A549 (cell line): Measurements from ENCODE around the gene ELL3. TPM values are rescaled to one million over a fixed set of nuclear protein-coding genes. Genes with fewer than 3 reads are reported as not detected.
A peak's percentile ranks its signal among the peaks of the same experiment; 100 is the strongest.
"Not testable (repeated sequence)": the region's sequence is repeated elsewhere in the genome, so short reads cannot be mapped to it uniquely, and the experiment has no call there.

ENCODE experiments used
- ATAC-seq, 2 experiments: fragments of 200-7000 bp in 1 of 2; fragments of >200 bp in 1 of 2; cut with Nextera tagmentation in 1 of 2; cut with Tn5 transposase in 1 of 2; 3 replicates each; pipeline versions ENCODE4 v1.8.0 to v1.9.1; 2018 to 2020; ENCODE audit warnings: mild to moderate bottlenecking in 1 of 2, moderate library complexity in 1 of 2
- CTCF ChIA-PET: fragments of 300-600 bp; sonication (Branson Sonifier 250); formaldehyde crosslinking; extraction: SDS; loops from one replicate; lab custom pipeline; 2021; ENCODE audit warnings: antibody characterized with exemption, inconsistent platforms; lab: Yijun Ruan, JAX
- POLR2A ChIA-PET: fragments of 350-600 bp; formaldehyde crosslinking; extraction: SDS; loops from one replicate; lab custom pipeline; 2021; ENCODE audit warnings: antibody characterized with exemption, inconsistent platforms; lab: Yijun Ruan, JAX
- DNase-seq, 2 experiments: peaks; one replicate each; pipeline versions ENCODE4 v3.0.0 to v3.0.0-alpha.2; 2011 to 2016; ENCODE audit warnings: low read depth in 1 of 2, low spot score in 1 of 2
- FAIRE-seq: peaks from 2 replicates; lab custom pipeline; 2011; peaks lifted over from hg19 to GRCh38; lab: Jason Lieb, UNC
- H3K27ac ChIP-seq, 2 experiments: fragments of >200 bp; sonication (Bioruptor Twin); formaldehyde crosslinking; 3 replicates each; pipeline ENCODE4 v1.5.1; 2016 to 2017
- H3K4me1 ChIP-seq: fragments of >200 bp; sonication (Bioruptor Twin); formaldehyde crosslinking; 3 replicates; pipeline ENCODE4 v1.6.1; 2016
- H3K4me2 ChIP-seq: fragments of >200 bp; sonication (Bioruptor Twin); formaldehyde crosslinking; 3 replicates; pipeline ENCODE4 v1.6.1; 2016
- H3K4me3 ChIP-seq: fragments of >200 bp; sonication (Bioruptor Twin); formaldehyde crosslinking; 3 replicates; pipeline ENCODE4 v1.5.1; 2016
- H3K9me3 ChIP-seq: fragments of >200 bp; sonication (Bioruptor Twin); formaldehyde crosslinking; 3 replicates; pipeline ENCODE4 v1.6.1; 2016
- BHLHE40 ChIP-seq: IDR thresholded peaks from 2 replicates; pipeline ENCODE4 v1.6.1; 2012; ENCODE audit warnings: low read depth, low read length, inconsistent platforms
- CEBPB ChIP-seq, 2 experiments: fragments of >200 bp in 1 of 2; sonication (Bioruptor Twin) in 1 of 2; formaldehyde crosslinking in 1 of 2; IDR thresholded peaks; 2 replicates each; pipeline ENCODE4 v1.6.1; 2012 to 2016
- EP300 ChIP-seq, 2 experiments: fragments of >200 bp; sonication (Bioruptor Twin); formaldehyde crosslinking; IDR thresholded peaks; 2 replicates in 1 of 2; 3 replicates in 1 of 2; pipeline ENCODE4 v1.6.1; 2016 to 2017
- HDAC2 ChIP-seq: fragments of 200-600 bp; sonication (generic); IDR thresholded peaks from 2 replicates; pipeline ENCODE4 v1.6.1; 2016
- HOXA7 ChIP-seq: fragments of 250-450 bp; sonication (Bioruptor Pico); IDR thresholded peaks from 2 replicates; pipeline ENCODE4 v1.5.0; 2020; ENCODE audit warnings: mild to moderate bottlenecking, moderate library complexity
- HOXB5 ChIP-seq: fragments of 250-450 bp; sonication (Bioruptor Pico); IDR thresholded peaks from 2 replicates; pipeline ENCODE4 v1.5.0; 2020; ENCODE audit warnings: mild to moderate bottlenecking, moderate library complexity
- NFE2L2 ChIP-seq: fragments of 150-350 bp; conservative IDR thresholded peaks from 2 replicates; pipeline ENCODE4 v1.6.1; 2014; ENCODE audit warnings: low read length
- NR3C1 ChIP-seq: fragments of >200 bp; sonication (Bioruptor Twin); formaldehyde crosslinking; IDR thresholded peaks from 3 replicates; pipeline ENCODE4 v1.6.1; 2017
- PHF8 ChIP-seq: fragments of 200-600 bp; sonication (generic); IDR thresholded peaks from 2 replicates; pipeline ENCODE4 v1.6.1; 2016; ENCODE audit warnings: low read depth, mild to moderate bottlenecking, antibody characterized with exemption, moderate library complexity, borderline replicate concordance
- POLR2A ChIP-seq: IDR thresholded peaks from 2 replicates; pipeline ENCODE4 v1.6.1; 2012; ENCODE audit warnings: mild to moderate bottlenecking, low read length
- RFX5 ChIP-seq: fragments of 450-650 bp; IDR thresholded peaks from 2 replicates; pipeline ENCODE4 v1.7.1; 2014; ENCODE audit warnings: antibody characterized with exemption, mild to moderate bottlenecking, moderate library complexity
- ZC3H11A ChIP-seq: fragments of 450-650 bp; IDR thresholded peaks from 2 replicates; pipeline ENCODE4 v1.6.1; 2014; ENCODE audit warnings: antibody characterized with exemption, mild to moderate bottlenecking
- ZFP36 ChIP-seq: fragments of 450-650 bp; IDR thresholded peaks from 2 replicates; pipeline ENCODE4 v1.6.1; 2014; ENCODE audit warnings: borderline replicate concordance; ENCODE audit not compliant: partially characterized antibody
- WGBS: methylation state at CpG from one replicate; pipeline ENCODE4 v1.1.6; 2017; ENCODE audit errors: missing lambda C conversion rate; 5-methylcytosine and 5-hydroxymethylcytosine counted together
- polyA plus RNA-seq, 4 experiments: library from polyadenylated mRNA; depleted of rRNA in 3 of 4; stranded (reverse); fragments of >200 nt; fragmentation: RNase III in 1 of 4; extraction: RNeasy Plus Mini Kit Qiagen cat#74134 plus additional on column Dnase treatment in 1 of 4; gene quantifications; 2 replicates in 3 of 4; 3 replicates in 1 of 4; pipeline ENCODE4 v1.2.3, GENCODE V29; 2011 to 2017
- TF ChIP-seq, protein P1 (sequence below): IDR thresholded peaks from 2 replicates; pipeline ENCODE4 v1.6.1; 2012; ENCODE audit warnings: low read depth, borderline replicate concordance
- TF ChIP-seq, protein P2 (sequence below): fragments of 250-450 bp; sonication (Bioruptor Pico); IDR thresholded peaks from 2 replicates; pipeline ENCODE4 v1.5.0; 2021; ENCODE audit warnings: mild to moderate bottlenecking, moderate library complexity, borderline replicate concordance

The ELL3 gene
- polyA plus RNA-seq, 2 of the 4 experiments (the other 2 are of a cell fraction) = 1.4 to 2.1 TPM

DNA sequence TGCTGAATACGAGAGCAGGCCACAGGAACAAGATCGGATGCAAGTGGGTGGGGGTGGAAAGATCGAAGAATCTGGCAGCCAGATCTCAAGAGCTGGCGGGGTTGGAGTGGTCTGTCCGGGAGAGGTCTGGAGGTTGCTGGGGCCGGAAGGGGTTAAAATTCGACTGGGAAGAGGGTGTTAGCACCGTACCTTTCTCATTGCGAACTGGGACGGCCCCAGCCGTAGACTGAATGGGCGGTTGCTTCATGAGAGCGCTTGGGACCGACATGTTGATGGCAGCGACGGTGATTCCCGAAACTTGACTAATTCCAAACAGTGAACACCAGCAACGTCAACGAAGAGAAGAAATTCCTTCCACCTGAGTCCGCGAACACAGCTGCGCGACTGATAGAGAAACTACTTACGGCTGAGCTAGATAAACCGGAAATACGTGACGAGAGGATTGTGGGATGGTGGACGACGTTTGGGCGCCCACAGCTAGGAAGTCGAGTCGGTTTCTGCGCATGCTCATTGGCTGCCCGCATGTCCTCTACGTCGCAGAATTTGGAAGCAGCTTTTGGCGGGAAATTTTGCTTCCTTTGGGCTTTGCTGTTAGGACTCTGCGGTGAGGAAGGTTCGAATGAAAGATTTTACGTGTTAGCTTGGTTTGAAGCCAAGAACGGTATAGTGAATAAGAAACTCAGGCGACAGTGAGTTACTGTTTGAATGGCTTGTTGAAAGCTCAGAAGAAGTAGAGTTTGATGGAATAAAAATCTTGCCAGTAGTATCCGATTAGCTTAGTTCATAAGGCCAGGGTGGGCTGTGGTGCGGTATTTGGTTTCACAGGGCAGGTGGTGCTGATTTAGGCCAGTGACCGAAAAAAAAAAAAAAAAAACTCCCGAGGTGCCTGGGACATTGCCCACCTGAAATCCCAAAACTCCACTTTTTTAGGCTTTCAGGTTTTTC is 47.8 kb upstream of the ELL3 start, which contains the start of gene MFAP1 (continued):
- no peak for TF ChIP-seq NFE2L2
- 0 out of 2 replicates have a peak, but pooled peaks have one; percentile 21 for TF ChIP-seq RFX5
- peak; percentile 67; the same call in 1 of the 2 replicates for TF ChIP-seq PHF8
- TF ChIP-seq HDAC2 = no peak
- TF ChIP-seq BHLHE40 = no peak
- TF ChIP-seq EP300 (IDR thresholded peaks at IDR 0.05) = no peak
- peak; percentile 66 for TF ChIP-seq POLR2A
- TF ChIP-seq NR3C1 = no peak
- no peak for TF ChIP-seq ZFP36
- no peak for TF ChIP-seq CEBPB (IDR thresholded peaks at IDR 0.05)

DNA sequence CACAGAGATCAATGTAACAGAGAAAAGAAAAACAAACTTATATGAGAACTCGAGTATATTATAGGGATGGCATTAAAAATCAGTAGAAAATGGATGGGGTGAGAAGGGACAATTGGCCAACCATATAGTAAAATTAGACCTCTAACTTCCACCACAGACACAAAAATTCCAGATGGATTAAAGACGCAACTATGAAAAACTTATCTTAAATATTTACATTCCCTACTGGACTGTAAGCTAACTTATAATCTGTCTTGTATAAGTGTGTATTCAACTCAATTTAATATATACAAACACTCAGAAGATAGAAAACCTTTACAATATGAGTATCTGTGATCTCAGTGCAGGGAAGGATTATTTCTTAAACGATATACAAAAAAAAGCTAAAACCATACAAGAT is 44.7 kb upstream of the ELL3 start:
- ChIA-PET POLR2A (no interaction called here), CTCF (interaction anchor here (0.8 to 1.2 kb wide), 4 partner anchors 9 to 29 kb away, joined by 3 to 4 read pairs (median 3); partner anchors contain the start of gene HYPK)
- ATAC-seq (no peak), DNase-seq (no peak), FAIRE-seq (no peak)
- Histone ChIP-seq H3K27ac (no peak overlapping the region), H3K4me2 (0 out of 3 replicates have a peak overlapping the region, but pooled peaks have one; percentile 13), H3K4me1 (peaks cover 10% of the 10 kb centered on the region; the same call in 2 of the 3 replicates), H3K9me3 (no peaks in the 10 kb centered on the region), H3K4me3 (no peak overlapping the region)
- WGBS = 55% methylated on average over 3 of the region's 3 CpGs
- TF ChIP-seq HOXB5 (no peak), ZC3H11A (no peak), NFE2L2 (no peak)

DNA sequence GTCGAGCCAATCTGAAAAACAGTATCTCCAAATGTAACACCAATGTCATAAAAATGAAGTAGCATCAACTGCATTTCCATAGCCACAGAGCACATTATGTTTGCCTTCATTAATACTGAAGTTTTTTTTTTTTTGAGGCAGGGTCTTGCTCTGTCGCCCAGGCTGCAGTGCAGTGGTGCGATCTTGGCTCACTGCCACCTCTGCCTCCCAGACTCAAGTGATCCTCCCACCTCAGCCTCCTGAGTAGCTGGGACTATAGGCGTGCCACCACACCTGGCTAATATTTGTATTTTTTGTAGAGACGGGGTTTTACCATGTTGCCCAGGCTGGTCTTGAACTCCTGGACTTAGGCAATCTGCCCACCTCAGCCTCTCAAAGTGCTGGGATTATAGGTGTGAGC is 38.3 kb upstream of the ELL3 start:
- H3K9me3 ChIP-seq, DNase-seq, CTCF ChIA-PET, FAIRE-seq, H3K27ac ChIP-seq, H3K4me2 ChIP-seq, H3K4me1 ChIP-seq, POLR2A ChIA-PET, H3K4me3 ChIP-seq, ATAC-seq: not testable (repeated sequence)
- WGBS = over 99% methylated on average over 5 of the region's 5 CpGs

DNA sequence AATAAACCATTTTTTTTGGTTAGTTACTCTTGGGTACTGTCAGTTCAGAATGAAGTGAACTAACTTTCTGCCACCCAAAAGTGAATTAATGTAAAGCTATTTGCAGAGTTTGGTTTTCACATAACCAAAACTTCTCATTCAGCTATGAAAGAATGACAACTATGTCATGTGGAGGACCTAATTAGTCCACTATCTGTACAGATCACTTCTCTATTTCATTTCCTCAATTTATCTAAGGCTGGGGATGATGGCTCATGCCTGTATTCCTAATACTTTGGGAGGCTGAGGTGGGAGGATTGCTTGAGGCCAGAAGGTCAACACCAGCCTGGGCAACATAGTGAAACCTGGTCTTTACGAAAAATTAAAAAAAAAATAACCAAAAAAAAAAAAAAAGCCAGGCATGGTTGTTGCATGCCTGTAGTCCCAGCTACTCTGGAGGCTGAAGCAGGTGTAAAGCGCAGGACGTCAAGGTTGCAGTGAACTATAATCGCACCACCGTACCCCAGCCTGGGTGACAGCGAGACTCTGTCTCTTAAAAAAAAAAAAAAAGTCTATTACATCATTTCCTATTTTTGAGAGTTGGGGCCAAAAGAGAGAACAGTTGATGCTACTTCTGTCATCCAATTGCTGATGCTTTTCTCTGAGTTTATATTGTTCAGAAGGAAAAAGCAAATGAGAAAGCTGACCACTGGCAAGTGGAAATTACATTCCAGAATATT is 32.4 kb upstream of the ELL3 start:
- CTCF ChIA-PET = no interaction called here
- 94% methylated on average over 6 of the region's 6 CpGs for WGBS
- Histone ChIP-seq H3K27ac (no peak overlapping the region), H3K4me1 (peaks cover 8% of the 10 kb centered on the region), H3K4me2 (no peak overlapping the region), H3K4me3 (no peak overlapping the region)
- TF ChIP-seq HOXA7 (CRISPR knock-in tag) (no peak), PHF8 (no peak), ZC3H11A (no peak), HOXB5 (no peak)
- TF ChIP-seq, protein P1, sequence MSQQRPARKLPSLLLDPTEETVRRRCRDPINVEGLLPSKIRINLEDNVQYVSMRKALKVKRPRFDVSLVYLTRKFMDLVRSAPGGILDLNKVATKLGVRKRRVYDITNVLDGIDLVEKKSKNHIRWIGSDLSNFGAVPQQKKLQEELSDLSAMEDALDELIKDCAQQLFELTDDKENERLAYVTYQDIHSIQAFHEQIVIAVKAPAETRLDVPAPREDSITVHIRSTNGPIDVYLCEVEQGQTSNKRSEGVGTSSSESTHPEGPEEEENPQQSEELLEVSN = no peak
- TF ChIP-seq, protein P2, sequence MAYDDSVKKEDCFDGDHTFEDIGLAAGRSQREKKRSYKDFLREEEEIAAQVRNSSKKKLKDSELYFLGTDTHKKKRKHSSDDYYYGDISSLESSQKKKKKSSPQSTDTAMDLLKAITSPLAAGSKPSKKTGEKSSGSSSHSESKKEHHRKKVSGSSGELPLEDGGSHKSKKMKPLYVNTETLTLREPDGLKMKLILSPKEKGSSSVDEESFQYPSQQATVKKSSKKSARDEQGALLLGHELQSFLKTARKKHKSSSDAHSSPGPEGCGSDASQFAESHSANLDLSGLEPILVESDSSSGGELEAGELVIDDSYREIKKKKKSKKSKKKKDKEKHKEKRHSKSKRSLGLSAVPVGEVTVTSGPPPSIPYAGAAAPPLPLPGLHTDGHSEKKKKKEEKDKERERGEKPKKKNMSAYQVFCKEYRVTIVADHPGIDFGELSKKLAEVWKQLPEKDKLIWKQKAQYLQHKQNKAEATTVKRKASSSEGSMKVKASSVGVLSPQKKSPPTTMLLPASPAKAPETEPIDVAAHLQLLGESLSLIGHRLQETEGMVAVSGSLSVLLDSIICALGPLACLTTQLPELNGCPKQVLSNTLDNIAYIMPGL (CRISPR knock-in tag) = no peak
- TF ChIP-seq, all 56 proteins: peak for 0
- no peak for FAIRE-seq
- no peak for DNase-seq
- POLR2A ChIA-PET = interaction anchor here (1.6 kb wide), 1 partner anchor 9 kb away, joined by 4 read pairs; the partner anchor contains the start of genes HYPK and SERINC4
- H3K9me3 ChIP-seq = no peaks in the 10 kb centered on the region
- ATAC-seq = no peak
